ENCODE results near the gene COQ8B.

DNA sequence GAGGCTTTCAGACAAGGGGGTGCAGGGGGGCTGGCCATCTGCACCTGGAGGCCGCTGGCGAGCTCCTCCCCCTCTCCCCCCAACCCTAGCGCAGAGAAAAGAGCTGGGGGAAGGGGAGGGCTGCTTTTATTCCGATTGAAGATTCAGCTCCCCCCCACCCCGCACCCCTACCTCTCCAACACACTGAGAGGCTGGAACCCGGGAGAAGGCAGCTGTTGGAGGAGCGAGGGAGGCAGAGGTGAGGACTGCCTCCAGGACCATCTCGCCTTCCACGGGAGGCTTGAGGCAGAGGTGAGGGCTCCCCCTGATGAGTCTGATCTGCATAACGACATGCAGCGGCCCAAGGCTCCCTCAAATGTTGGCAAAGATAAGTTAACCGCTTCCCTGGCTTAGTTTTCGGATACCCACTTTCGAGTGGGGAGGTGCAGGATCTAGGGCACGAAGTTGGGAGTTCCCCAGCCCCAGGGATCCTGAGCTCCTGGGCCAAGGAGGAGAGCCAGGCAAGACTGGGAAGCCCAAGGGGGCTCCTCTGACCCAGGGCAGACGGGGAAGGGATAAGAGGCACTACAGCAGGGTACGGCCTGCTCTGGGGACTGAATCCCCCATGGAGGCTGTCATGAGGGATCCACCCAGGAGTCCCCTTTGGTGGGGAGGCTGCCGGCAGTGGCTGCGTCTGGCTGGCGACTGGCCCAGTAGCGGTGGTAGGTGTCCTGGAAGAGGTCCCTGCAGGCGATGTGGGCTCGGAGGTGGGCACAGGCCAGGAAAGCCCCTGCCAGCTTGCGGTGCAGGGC lies 25.1 kb downstream of the COQ8B start:
- TF ChIP-seq, protein P1, sequence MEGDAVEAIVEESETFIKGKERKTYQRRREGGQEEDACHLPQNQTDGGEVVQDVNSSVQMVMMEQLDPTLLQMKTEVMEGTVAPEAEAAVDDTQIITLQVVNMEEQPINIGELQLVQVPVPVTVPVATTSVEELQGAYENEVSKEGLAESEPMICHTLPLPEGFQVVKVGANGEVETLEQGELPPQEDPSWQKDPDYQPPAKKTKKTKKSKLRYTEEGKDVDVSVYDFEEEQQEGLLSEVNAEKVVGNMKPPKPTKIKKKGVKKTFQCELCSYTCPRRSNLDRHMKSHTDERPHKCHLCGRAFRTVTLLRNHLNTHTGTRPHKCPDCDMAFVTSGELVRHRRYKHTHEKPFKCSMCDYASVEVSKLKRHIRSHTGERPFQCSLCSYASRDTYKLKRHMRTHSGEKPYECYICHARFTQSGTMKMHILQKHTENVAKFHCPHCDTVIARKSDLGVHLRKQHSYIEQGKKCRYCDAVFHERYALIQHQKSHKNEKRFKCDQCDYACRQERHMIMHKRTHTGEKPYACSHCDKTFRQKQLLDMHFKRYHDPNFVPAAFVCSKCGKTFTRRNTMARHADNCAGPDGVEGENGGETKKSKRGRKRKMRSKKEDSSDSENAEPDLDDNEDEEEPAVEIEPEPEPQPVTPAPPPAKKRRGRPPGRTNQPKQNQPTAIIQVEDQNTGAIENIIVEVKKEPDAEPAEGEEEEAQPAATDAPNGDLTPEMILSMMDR (IDR thresholded peaks at IDR 0.05), result no peak
- TF ChIP-seq POLR2A (IDR thresholded peaks at IDR 0.05), result no peak

Measured in thyroid gland (tissue), 4 donors.